Gastroesophageal sphincter (tissue), 3 donors: ENCODE data around the gene DHDH.

ENCODE experiments used
- CTCF ChIP-seq, 4 experiments: fragments of 200-600 bp in 2 of 4; fragments of 450-650 bp in 2 of 4; sonication (generic) in 1 of 4; IDR thresholded peaks; one replicate each; pipeline ENCODE4 v1.5.1; 2017 to 2019; ENCODE audit warnings: antibody characterized with exemption in 4 of 4, mild to moderate bottlenecking in 2 of 4, moderate library complexity in 2 of 4
- EP300 ChIP-seq: sonication (generic); formaldehyde crosslinking; IDR thresholded peaks from one replicate; pipeline ENCODE4 v1.6.1; 2017; ENCODE audit warnings: antibody characterized with exemption, mild to moderate bottlenecking
- POLR2A ChIP-seq, 2 donors: fragments of 450-650 bp; IDR thresholded peaks; one replicate each; pipeline ENCODE4 v1.6.1; 2017; ENCODE audit warnings: antibody characterized with exemption in 2 of 2, mild to moderate bottlenecking in 2 of 2, moderate library complexity in 1 of 2
- POLR2AphosphoS5 ChIP-seq: sonication (generic); formaldehyde crosslinking; IDR thresholded peaks from one replicate; pipeline ENCODE4 v1.6.1; 2017; ENCODE audit warnings: antibody characterized with exemption

GRCh38 chr19:48964205-48965039 lies 30.9 kb downstream of the DHDH start:
- no peak for TF ChIP-seq EP300
- TF ChIP-seq CTCF (IDR thresholded peaks at IDR 0.05) = no peak
- no peak for TF ChIP-seq POLR2AphosphoS5
- TF ChIP-seq POLR2A (IDR thresholded peaks at IDR 0.05) = no peak
